HEK293 (cell line): ENCODE data around the gene LCA5L.

Experiments
- BCL6B ChIP-seq: fragments of 450-650 bp; formaldehyde crosslinking; IDR thresholded peaks from 2 replicates; pipeline ENCODE4 v1.5.1; 2017; ENCODE audit warnings: missing biosample characterization, missing genetic modification characterization
- CTCF ChIP-seq: fragments of 450-650 bp; formaldehyde crosslinking; IDR thresholded peaks from 2 replicates; pipeline ENCODE4 v1.5.1; 2016; ENCODE audit warnings: missing biosample characterization, missing genetic modification characterization
- EGR2 ChIP-seq: fragments of 450-650 bp; formaldehyde crosslinking; IDR thresholded peaks from 2 replicates; pipeline ENCODE4 v1.5.1; 2016; ENCODE audit warnings: low read depth, missing biosample characterization, missing genetic modification characterization
- PATZ1 ChIP-seq: fragments of 450-650 bp; formaldehyde crosslinking; IDR thresholded peaks from 2 replicates; pipeline ENCODE4 v1.5.1; 2016; ENCODE audit warnings: missing biosample characterization, missing genetic modification characterization
- REST ChIP-seq: fragments of 450-650 bp; formaldehyde crosslinking; IDR thresholded peaks from 2 replicates; pipeline ENCODE4 v1.5.1; 2016; ENCODE audit warnings: missing biosample characterization, missing genetic modification characterization
- ZBTB10 ChIP-seq: fragments of 450-650 bp; formaldehyde crosslinking; IDR thresholded peaks from 2 replicates; pipeline ENCODE4 v1.5.1; 2016; ENCODE audit warnings: missing biosample characterization, missing genetic modification characterization
- ZBTB26 ChIP-seq: fragments of 450-650 bp; formaldehyde crosslinking; optimal IDR thresholded peaks from 2 replicates; pipeline ENCODE3; 2016; ENCODE audit warnings: missing biosample characterization, mild to moderate bottlenecking, missing genetic modification characterization
- ZNF274 ChIP-seq, 2 experiments: fragments of 200-500 bp in 1 of 2; fragments of 450-650 bp in 1 of 2; sonication (Bioruptor generic) in 1 of 2; formaldehyde crosslinking in 1 of 2; IDR thresholded peaks; 2 replicates each; pipeline versions ENCODE4 v1.5.1 to v1.6.1; 2014 to 2016; ENCODE audit warnings: borderline replicate concordance in 1 of 2, inconsistent platforms in 1 of 2, low read length in 1 of 2, missing biosample characterization in 1 of 2, missing genetic modification characterization in 1 of 2
- ZNF311 ChIP-seq: fragments of 450-650 bp; formaldehyde crosslinking; IDR thresholded peaks from 2 replicates; pipeline ENCODE4 v1.5.1; 2017; ENCODE audit warnings: missing biosample characterization, missing genetic modification characterization, borderline replicate concordance
- ZNF488 ChIP-seq: fragments of 450-650 bp; formaldehyde crosslinking; IDR thresholded peaks from 2 replicates; pipeline ENCODE4 v1.5.1; 2016; ENCODE audit warnings: missing biosample characterization, missing genetic modification characterization
- ZNF626 ChIP-seq: fragments of 450-650 bp; sonication (Bioruptor Pico); formaldehyde crosslinking; IDR thresholded peaks from 2 replicates; pipeline ENCODE4 v1.5.1; 2018; ENCODE audit warnings: missing biosample characterization, missing genetic modification characterization, inconsistent platforms
- ZNF830 ChIP-seq: fragments of 450-650 bp; IDR thresholded peaks from 2 replicates; pipeline ENCODE4 v1.5.0; 2018; ENCODE audit warnings: missing biosample characterization, missing genetic modification characterization, low read depth, mild to moderate bottlenecking, moderate library complexity
- ZXDB ChIP-seq: fragments of 450-650 bp; formaldehyde crosslinking; IDR thresholded peaks from 2 replicates; pipeline ENCODE4 v1.5.1; 2016; ENCODE audit warnings: missing biosample characterization, missing genetic modification characterization

- TF ChIP-seq ZBTB10 (tag by site-specific recombination) (no peak), CTCF (tag by site-specific recombination) (no peak), BCL6B (no peak), ZNF274 (IDR thresholded peaks at IDR 0.05; ENCODE audit: low read length) (no peak), ZNF274 (tag by site-specific recombination; IDR thresholded peaks at IDR 0.05; ENCODE audit: borderline replicate concordance) (no peak), EGR2 (no peak), REST (tag by site-specific recombination) (no peak), ZNF830 (tag by site-specific recombination) (no peak), PATZ1 (tag by site-specific recombination) (no peak), ZBTB26 (tag by site-specific recombination) (no peak), ZNF626 (tag by site-specific recombination) (no peak), ZNF311 (tag by site-specific recombination) (no peak), ZXDB (tag by site-specific recombination) (no peak), ZNF488 (tag by site-specific recombination) (no peak)
Measured at GRCh38 chr21:39400173-39400572, 45.4 kb downstream of the LCA5L start.
